Measurements from ENCODE around the gene TRPC3. TPM values are rescaled to one million over a fixed set of nuclear protein-coding genes. Genes with fewer than 3 reads are reported as not detected.

Gene TRPC3
- total RNA-seq (0.52 TPM), polyA plus RNA-seq (not detected)

DNA sequence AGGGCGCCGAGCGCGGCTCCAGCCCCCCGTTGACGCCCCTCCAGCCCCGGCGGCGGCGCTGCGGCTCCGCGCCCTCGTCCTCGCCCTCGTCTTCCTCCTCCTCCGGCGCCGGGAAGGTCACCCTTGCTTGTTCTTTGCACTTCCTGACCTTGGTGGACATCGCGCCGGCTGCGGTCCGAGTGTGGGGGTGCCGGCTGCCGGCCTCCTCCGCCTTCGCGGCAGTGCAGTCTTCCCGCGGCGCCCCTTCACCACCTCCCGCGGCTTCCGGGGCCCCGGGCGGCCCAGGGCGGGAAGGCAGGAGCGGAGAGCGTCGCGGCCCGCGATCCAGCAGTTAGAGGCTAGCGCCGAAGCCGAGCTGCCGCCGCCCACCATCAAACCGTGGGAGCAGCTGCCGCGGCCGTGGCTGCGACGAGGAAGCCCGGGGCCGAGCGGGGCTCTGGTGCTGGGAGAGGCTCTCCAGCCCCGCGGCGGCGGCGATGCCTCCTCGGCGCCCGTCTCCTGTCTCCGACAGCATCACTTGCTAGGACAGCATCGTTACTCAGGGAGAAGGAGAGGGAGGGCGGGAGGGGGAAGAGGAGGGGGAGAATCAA is at the start of gene TRPC3:
Gene TRPC3 (minus strand): TSS at position 540 of the 590 bp plus-strand sequence. CDS start 380 bp downstream, at position 160.
- Histone ChIP-seq H3K9me3 (ENCODE audit: control insufficient read depth in 2 of 2, low read length in 2 of 2) (no peaks in the 10 kb centered on the region), H3K36me3 (ENCODE audit: control insufficient read depth, insufficient read depth, low read length) (no peaks in the 10 kb centered on the region), H3K4me3 (ENCODE audit: low read depth, low read length) (peak within 1 kb of the TSS; percentile 57), H3K27me3 (ENCODE audit: control insufficient read depth, insufficient read depth, low read length) (peaks cover 34% of the 10 kb centered on the region), H3K27ac (ENCODE audit: insufficient read depth, low read length, poor library complexity, severe bottlenecking) (no peak within 1 kb of the TSS), H3K4me1 (ENCODE audit: control insufficient read depth, insufficient read depth, low read length, poor library complexity, severe bottlenecking) (peaks cover 21% of the 10 kb centered on the region)
- H3K27ac Mint-ChIP-seq, result no peak within 1 kb of the TSS
- ATAC-seq (ENCODE audit: low read depth in 2 of 2) (peak; percentile 11 to 22), DNase-seq (peak; percentile 1 to 18 (median 5))
- no peaks in the 10 kb centered on the region for H3K9me3 Mint-ChIP-seq
- H3K4me1 Mint-ChIP-seq, result peaks cover 9 to 23% (median 16%) of the 10 kb centered on the region in 4 donors
- peak within 1 kb of the TSS; percentile 81 to 96 (median 88) for H3K4me3 Mint-ChIP-seq
- no peaks in the 10 kb centered on the region for H3K36me3 Mint-ChIP-seq
- H3K27me3 Mint-ChIP-seq, result peaks cover 71% of the 10 kb centered on the region

DNA sequence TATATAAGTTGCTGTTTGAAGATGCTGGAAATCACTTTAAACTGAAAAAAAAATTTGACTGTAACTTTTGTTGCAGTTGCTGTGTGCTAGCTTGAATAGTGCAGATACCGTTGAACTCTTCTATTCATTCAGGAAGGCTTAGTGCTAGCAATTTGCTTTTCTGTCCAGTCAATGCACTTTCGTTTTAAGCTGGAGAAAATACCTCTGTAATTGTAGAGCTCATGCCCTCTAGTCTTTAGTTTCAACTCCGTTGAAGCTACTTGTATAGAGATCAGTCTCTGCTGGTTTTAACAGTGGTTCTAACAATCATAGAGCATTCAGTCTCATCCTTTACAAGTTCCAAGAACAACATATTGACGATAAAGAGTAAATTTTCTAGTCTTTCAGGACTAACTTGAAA is 49.0 kb upstream of the TRPC3 start:
- no peak for ATAC-seq (ENCODE audit: low read depth in 2 of 2)

DNA sequence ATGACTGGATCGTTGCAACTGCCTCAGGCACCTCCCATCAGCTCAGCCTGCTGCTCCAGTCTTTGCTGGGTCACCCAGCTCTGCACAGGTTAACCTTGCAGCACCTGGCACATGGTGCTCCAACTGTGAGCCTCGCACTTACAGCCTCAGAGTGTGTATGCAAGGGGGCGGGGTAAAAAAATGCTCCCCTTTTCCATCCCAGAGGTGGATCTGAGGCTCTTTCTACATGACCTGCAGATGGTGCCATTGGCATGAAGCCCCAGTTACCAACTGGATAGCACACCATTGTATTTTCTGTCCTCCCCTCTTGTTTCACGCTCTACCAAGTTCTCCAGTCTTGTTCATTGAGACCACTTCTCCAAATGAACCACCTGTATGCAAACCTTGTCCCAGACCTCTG is 46.2 kb upstream of the TRPC3 start:
- Mint-ChIP-seq H3K4me3 (no peak overlapping the region), H3K9me3 (peaks cover 0 to 1% (median 0%) of the 10 kb centered on the region in 7 donors), H3K27me3 (peaks cover 34% of the 10 kb centered on the region), H3K36me3 (no peaks in the 10 kb centered on the region), H3K4me1 (no peaks in the 10 kb centered on the region), H3K27ac (no peak overlapping the region)
- Histone ChIP-seq H3K4me1 (ENCODE audit: control insufficient read depth, insufficient read depth, low read length, poor library complexity, severe bottlenecking) (no peaks in the 10 kb centered on the region), H3K27ac (ENCODE audit: insufficient read depth, low read length, poor library complexity, severe bottlenecking) (no peak overlapping the region), H3K27me3 (ENCODE audit: control insufficient read depth, insufficient read depth, low read length) (peaks cover 11% of the 10 kb centered on the region), H3K36me3 (ENCODE audit: control insufficient read depth, insufficient read depth, low read length) (no peaks in the 10 kb centered on the region), H3K4me3 (ENCODE audit: low read depth, low read length) (no peak overlapping the region), H3K9me3 (ENCODE audit: control insufficient read depth in 2 of 2, low read length in 2 of 2) (no peaks in the 10 kb centered on the region)
- no peak for ATAC-seq (ENCODE audit: low read depth in 2 of 2)
- peak in 1 of 3 donors; percentile 2 for DNase-seq

More for the DNA sequence above, 49.0 kb upstream of the TRPC3 start:
- Mint-ChIP-seq H3K27me3 (peaks cover 27% of the 10 kb centered on the region), H3K4me1 (no peaks in the 10 kb centered on the region), H3K4me3 (no peak overlapping the region), H3K9me3 (peaks cover 0 to 1% (median 0%) of the 10 kb centered on the region in 7 donors), H3K36me3 (no peaks in the 10 kb centered on the region), H3K27ac (no peak overlapping the region)
- Histone ChIP-seq H3K9me3 (ENCODE audit: control insufficient read depth in 2 of 2, low read length in 2 of 2) (no peaks in the 10 kb centered on the region), H3K36me3 (ENCODE audit: control insufficient read depth, insufficient read depth, low read length) (no peaks in the 10 kb centered on the region), H3K27me3 (ENCODE audit: control insufficient read depth, insufficient read depth, low read length) (peaks cover 10% of the 10 kb centered on the region), H3K4me1 (ENCODE audit: control insufficient read depth, insufficient read depth, low read length, poor library complexity, severe bottlenecking) (no peaks in the 10 kb centered on the region), H3K27ac (ENCODE audit: insufficient read depth, low read length, poor library complexity, severe bottlenecking) (no peak overlapping the region), H3K4me3 (ENCODE audit: low read depth, low read length) (no peak overlapping the region)
- DNase-seq, result no peak

DNA sequence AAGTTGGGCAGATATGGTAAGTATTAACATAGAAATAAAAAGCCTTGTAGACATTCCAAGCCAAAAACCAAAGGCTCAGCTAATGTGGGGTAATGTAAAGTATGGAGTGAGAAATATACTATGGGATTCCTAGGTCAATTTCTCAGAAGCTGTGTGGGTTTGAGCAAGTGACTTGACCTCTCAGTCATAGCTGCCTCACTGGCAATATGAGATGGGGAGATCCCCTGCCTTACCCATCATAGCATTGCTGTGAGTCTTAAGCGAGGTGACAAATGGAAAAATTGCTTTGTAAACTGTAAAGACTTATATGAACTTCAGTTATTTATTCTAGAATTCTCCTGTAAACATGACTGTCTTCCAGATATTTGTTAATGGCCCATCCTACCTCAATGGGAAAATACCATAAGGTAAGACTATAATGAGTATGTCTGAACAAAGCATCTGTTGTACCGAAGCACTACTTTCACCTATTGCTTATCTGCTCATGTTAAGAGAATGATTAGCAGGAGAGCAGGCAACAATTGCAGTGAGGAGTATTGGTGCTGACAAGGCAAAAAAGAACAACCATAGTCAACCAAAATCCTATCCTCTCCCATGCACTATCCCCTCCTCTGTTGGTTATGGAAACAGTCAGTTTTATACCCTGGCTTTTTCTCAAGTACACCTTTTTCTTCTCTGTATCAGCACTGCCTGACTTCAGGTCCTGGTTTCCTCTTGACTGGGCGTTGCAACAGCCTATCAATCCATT is 44.1 kb upstream of the TRPC3 start:
- H3K27ac Mint-ChIP-seq, result peak overlapping the region in 1 of 3 donors; percentile 41
- no peak overlapping the region for H3K27ac ChIP-seq (ENCODE audit: insufficient read depth, low read length, poor library complexity, severe bottlenecking)
- H3K36me3 ChIP-seq (ENCODE audit: control insufficient read depth, insufficient read depth, low read length), result no peaks in the 10 kb centered on the region
- H3K9me3 Mint-ChIP-seq, result peaks cover 0 to 1% (median 0%) of the 10 kb centered on the region in 7 donors
- H3K27me3 Mint-ChIP-seq, result peaks cover 34% of the 10 kb centered on the region
- peaks cover 7% of the 10 kb centered on the region for H3K27me3 ChIP-seq (ENCODE audit: control insufficient read depth, insufficient read depth, low read length)
- DNase-seq, result no peak
- H3K9me3 ChIP-seq (ENCODE audit: control insufficient read depth in 2 of 2, low read length in 2 of 2), result no peaks in the 10 kb centered on the region
- H3K4me1 ChIP-seq (ENCODE audit: control insufficient read depth, insufficient read depth, low read length, poor library complexity, severe bottlenecking), result no peaks in the 10 kb centered on the region
- no peaks in the 10 kb centered on the region for H3K36me3 Mint-ChIP-seq
- H3K4me1 Mint-ChIP-seq, result no peaks in the 10 kb centered on the region
- no peak overlapping the region for H3K4me3 ChIP-seq (ENCODE audit: low read depth, low read length)
- no peak overlapping the region for H3K4me3 Mint-ChIP-seq
- ATAC-seq (ENCODE audit: low read depth in 2 of 2), result no peak

DNA sequence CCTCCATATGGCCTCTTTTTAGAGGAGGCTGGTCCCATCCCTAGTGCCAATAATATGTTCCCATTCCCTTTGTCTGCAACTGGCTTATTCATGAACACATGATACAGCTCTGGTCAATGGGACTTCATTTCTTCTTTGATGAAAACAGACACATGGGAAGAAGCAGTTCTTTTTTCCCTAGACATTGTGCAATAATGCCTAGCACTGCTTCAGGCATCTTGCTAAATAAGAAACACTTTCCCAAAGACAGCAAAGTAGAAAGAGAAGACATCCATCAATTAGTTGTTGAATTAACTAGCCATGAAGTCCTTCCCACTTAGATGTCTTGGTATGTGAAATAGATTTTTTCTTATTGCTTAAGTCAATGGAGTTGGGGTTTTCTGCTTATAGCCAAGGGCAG is 40.1 kb upstream of the TRPC3 start:
- H3K36me3 Mint-ChIP-seq, result no peaks in the 10 kb centered on the region
- H3K27me3 Mint-ChIP-seq, result peaks cover 32% of the 10 kb centered on the region
- H3K4me3 ChIP-seq (ENCODE audit: low read depth, low read length), result no peak overlapping the region
- DNase-seq (no peak), ATAC-seq (ENCODE audit: low read depth in 2 of 2) (no peak)
- no peaks in the 10 kb centered on the region for H3K4me1 Mint-ChIP-seq
- H3K27ac ChIP-seq (ENCODE audit: insufficient read depth, low read length, poor library complexity, severe bottlenecking), result no peak overlapping the region
- no peaks in the 10 kb centered on the region for H3K4me1 ChIP-seq (ENCODE audit: control insufficient read depth, insufficient read depth, low read length, poor library complexity, severe bottlenecking)
- H3K27me3 ChIP-seq (ENCODE audit: control insufficient read depth, insufficient read depth, low read length), result peaks cover 10% of the 10 kb centered on the region
- no peaks in the 10 kb centered on the region for H3K9me3 ChIP-seq (ENCODE audit: control insufficient read depth in 2 of 2, low read length in 2 of 2)
- no peak overlapping the region for H3K4me3 Mint-ChIP-seq
- no peak overlapping the region for H3K27ac Mint-ChIP-seq
- peaks cover 0 to 4% (median 0%) of the 10 kb centered on the region in 7 donors for H3K9me3 Mint-ChIP-seq
- H3K36me3 ChIP-seq (ENCODE audit: control insufficient read depth, insufficient read depth, low read length), result no peaks in the 10 kb centered on the region

DNA sequence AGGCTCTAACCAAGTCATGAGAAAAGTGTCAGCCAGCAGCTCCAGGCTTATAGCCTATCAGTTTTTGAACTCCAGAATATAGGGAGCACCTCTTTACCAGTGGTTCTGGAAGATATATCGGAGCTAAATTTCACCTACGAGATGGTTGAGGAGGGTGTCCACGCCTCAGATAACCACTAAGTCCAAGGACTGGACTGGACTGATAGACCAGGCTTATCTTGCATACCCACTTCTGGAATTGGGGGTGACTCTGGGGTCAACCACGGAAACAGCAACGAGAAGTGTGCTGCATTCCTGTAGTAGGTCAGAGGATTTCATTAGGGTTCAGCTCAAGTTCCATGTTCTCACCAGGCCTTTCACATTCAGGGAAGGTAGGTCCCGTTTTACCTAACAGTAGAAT is 38.6 kb upstream of the TRPC3 start:
- no peak overlapping the region for H3K27ac ChIP-seq (ENCODE audit: insufficient read depth, low read length, poor library complexity, severe bottlenecking)
- H3K36me3 Mint-ChIP-seq, result no peaks in the 10 kb centered on the region
- H3K27ac Mint-ChIP-seq, result no peak overlapping the region
- no peaks in the 10 kb centered on the region for H3K9me3 ChIP-seq (ENCODE audit: control insufficient read depth in 2 of 2, low read length in 2 of 2)
- peaks cover 10% of the 10 kb centered on the region for H3K27me3 ChIP-seq (ENCODE audit: control insufficient read depth, insufficient read depth, low read length)
- H3K9me3 Mint-ChIP-seq, result peaks cover 0 to 2% (median 0%) of the 10 kb centered on the region in 7 donors
- H3K4me1 Mint-ChIP-seq, result no peaks in the 10 kb centered on the region
- ATAC-seq (ENCODE audit: low read depth in 2 of 2) (no peak), DNase-seq (no peak)
- H3K4me3 Mint-ChIP-seq, result no peak overlapping the region
- no peak overlapping the region for H3K4me3 ChIP-seq (ENCODE audit: low read depth, low read length)
- no peaks in the 10 kb centered on the region for H3K4me1 ChIP-seq (ENCODE audit: control insufficient read depth, insufficient read depth, low read length, poor library complexity, severe bottlenecking)
- H3K36me3 ChIP-seq (ENCODE audit: control insufficient read depth, insufficient read depth, low read length), result no peaks in the 10 kb centered on the region
- peaks cover 29% of the 10 kb centered on the region for H3K27me3 Mint-ChIP-seq

DNA sequence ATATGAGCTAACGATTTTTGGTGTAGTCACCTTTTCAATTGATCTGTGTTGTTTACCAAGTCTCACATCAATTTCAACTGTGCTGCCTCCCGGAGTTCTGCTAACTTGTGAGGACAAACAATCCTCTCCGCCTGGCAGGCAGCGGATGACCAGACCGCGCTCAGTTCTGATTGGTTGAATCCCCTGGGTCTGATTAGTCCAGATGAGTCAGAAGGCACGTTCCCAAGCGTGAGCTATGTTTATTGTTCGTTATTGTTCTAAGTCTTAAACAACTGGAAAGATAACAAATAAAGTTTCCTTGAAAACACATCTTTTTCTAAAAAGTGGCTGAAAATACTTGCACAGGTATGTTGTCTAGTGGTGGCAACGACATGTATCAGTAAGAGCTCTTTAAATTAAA is 37.9 kb upstream of the TRPC3 start:
- DNase-seq, result no peak
- peaks cover 10% of the 10 kb centered on the region for H3K27me3 ChIP-seq (ENCODE audit: control insufficient read depth, insufficient read depth, low read length)
- peaks cover 29% of the 10 kb centered on the region for H3K27me3 Mint-ChIP-seq

More for the DNA sequence above, 37.9 kb upstream of the TRPC3 start:
- Histone ChIP-seq H3K4me1 (ENCODE audit: control insufficient read depth, insufficient read depth, low read length, poor library complexity, severe bottlenecking) (no peaks in the 10 kb centered on the region), H3K9me3 (ENCODE audit: control insufficient read depth in 2 of 2, low read length in 2 of 2) (no peaks in the 10 kb centered on the region), H3K36me3 (ENCODE audit: control insufficient read depth, insufficient read depth, low read length) (no peaks in the 10 kb centered on the region), H3K4me3 (ENCODE audit: low read depth, low read length) (no peak overlapping the region), H3K27ac (ENCODE audit: insufficient read depth, low read length, poor library complexity, severe bottlenecking) (no peak overlapping the region)
- Mint-ChIP-seq H3K27ac (no peak overlapping the region), H3K36me3 (no peaks in the 10 kb centered on the region), H3K9me3 (peaks cover 0 to 2% (median 0%) of the 10 kb centered on the region in 7 donors), H3K4me3 (no peak overlapping the region), H3K4me1 (no peaks in the 10 kb centered on the region)
- ATAC-seq (ENCODE audit: low read depth in 2 of 2), result no peak
